WI38 (cell line): Measurements from ENCODE around the gene CCN6.

Experiments
- H3K4me3 ChIP-seq: 2 replicates; pipeline ENCODE4 v1.5.1; 2011; ENCODE audit warnings: low read depth, mild to moderate bottlenecking, control low read depth, low read length
- TF ChIP-seq, protein P1 (sequence below): IDR thresholded peaks from 2 replicates; pipeline ENCODE4 v1.5.1; 2012; ENCODE audit warnings: low read depth, mild to moderate bottlenecking, control low read depth, low read length

CCN6 gene

GRCh38 chr6:112019589-112019988 is 34.3 kb upstream of the CCN6 start:
- TF ChIP-seq, protein P1, sequence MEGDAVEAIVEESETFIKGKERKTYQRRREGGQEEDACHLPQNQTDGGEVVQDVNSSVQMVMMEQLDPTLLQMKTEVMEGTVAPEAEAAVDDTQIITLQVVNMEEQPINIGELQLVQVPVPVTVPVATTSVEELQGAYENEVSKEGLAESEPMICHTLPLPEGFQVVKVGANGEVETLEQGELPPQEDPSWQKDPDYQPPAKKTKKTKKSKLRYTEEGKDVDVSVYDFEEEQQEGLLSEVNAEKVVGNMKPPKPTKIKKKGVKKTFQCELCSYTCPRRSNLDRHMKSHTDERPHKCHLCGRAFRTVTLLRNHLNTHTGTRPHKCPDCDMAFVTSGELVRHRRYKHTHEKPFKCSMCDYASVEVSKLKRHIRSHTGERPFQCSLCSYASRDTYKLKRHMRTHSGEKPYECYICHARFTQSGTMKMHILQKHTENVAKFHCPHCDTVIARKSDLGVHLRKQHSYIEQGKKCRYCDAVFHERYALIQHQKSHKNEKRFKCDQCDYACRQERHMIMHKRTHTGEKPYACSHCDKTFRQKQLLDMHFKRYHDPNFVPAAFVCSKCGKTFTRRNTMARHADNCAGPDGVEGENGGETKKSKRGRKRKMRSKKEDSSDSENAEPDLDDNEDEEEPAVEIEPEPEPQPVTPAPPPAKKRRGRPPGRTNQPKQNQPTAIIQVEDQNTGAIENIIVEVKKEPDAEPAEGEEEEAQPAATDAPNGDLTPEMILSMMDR, result no peak
- H3K4me3 ChIP-seq, result no peak overlapping the region

GRCh38 chr6:112021691-112022310 is 32.1 kb upstream of the CCN6 start:
- TF ChIP-seq, protein P1, result no peak

DNA sequence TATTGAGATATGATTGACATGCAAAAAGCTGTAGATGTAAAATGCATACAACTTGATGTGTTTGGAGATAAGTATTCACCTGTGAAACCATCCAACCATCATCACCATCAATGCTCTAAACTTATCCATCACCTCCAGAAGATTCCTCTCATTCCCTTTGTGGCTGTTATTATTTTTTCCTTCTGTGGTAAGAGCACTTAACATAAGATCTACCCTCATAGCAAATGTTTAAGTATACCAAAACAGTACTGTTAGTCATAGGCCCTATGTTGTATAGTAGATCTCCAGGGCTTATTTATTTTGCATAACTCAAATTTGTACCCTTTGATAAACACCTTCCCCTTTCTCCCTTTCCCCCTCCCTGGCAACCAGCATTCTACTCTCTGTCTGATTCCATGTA is 31.2 kb upstream of the CCN6 start:
- no peak overlapping the region for H3K4me3 ChIP-seq
- TF ChIP-seq, protein P1, result no peak

More at GRCh38 chr6:112021691-112022310, 32.1 kb upstream of the CCN6 start:
- no peak overlapping the region for H3K4me3 ChIP-seq

GRCh38 chr6:112024464-112024863 is 29.4 kb upstream of the CCN6 start:
- TF ChIP-seq, protein P1, result no peak
- H3K4me3 ChIP-seq, result no peak overlapping the region

DNA sequence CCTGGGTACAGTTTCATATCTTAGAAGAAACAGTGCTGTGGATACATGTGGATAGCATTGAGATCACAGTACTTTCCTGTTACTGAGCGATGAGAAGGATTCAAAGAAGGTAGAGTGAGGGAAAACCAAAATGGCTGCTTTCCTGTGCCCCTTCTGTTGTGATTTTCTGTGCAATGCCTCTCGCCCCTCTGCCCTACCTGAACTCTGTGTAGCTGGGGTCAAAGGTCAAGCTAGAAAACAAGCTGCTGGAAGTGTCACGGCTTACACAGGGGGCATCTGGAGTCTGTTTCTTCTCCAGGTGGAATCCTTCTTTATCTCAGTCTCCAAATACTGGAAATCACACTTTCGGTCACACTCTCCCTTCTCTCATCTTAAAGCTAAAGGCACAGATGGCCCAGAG is 27.0 kb upstream of the CCN6 start:
- no peak overlapping the region for H3K4me3 ChIP-seq
- TF ChIP-seq, protein P1, result no peak

DNA sequence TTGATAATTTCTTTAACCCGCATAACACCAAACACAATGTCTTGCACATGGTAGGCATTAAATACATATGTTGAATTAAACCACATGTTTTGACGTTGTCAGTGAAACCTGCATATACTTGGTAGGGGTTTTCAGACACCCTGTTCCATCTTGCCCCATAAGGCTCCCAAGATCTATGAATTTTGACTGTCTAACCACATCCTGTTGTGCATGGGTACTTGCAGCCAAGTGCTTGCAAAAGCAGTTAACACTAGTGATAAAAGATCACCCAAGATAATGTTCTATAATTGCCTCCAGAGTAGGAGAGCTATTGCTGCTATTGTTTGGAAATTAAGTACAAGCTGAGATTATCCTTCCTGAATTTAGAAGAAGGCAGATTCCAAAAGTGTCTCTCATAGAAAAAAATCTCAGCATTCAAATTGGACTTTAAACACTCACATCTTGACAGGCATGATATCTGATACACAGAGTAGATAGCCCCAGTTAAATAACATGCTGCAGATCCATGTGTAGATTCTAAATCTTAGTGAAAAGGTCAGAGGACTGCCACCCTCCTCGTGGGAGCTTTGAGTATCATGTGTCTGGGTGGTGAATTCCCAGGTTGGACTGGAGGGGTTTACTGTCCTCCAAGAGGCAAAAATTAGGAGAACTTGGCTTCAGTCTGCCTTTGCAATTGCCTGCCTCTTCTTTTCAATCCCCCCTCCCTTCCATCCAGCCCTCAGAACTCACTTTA is 25.8 kb upstream of the CCN6 start:
- no peak overlapping the region for H3K4me3 ChIP-seq
- TF ChIP-seq, protein P1, result no peak
